ENCODE measurements around the gene DCDC2C.
"Not testable (repeated sequence)": the region's sequence is repeated elsewhere in the genome, so short reads cannot be mapped to it uniquely, and the experiment has no call there.

The DCDC2C gene

DNA sequence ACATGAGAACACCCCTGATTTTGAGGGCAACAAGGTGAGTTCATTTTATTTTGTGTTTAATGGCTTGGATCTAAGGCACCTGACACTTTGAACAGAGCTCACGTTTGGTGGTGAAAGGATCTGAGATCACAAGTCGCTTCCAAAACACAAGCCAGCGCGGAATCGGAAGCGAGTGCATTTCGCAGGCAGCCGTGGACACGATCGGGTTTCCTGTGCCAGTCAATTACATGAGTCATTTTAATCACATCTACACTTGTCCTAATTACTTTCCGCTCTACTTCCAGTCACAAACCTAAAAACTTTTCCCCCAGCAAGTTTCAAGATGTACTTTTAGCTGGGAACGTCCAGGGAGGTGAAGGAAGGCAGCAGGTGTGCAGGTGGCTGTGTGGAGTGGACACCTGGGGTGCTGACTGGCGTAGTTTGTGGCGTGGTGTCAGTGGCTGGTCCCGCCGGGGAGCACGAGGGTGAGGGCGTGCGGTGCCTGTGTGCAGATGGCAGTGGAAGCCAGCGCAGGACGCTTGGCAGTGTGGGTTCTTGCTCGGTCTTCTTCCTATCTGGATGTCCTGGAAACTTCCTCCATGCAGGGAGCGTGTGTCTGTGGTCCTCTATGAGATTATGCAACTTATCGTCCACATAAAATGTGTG lies 75.6 kb downstream of the DCDC2C start:
- DNase-seq, result no peak

DNA sequence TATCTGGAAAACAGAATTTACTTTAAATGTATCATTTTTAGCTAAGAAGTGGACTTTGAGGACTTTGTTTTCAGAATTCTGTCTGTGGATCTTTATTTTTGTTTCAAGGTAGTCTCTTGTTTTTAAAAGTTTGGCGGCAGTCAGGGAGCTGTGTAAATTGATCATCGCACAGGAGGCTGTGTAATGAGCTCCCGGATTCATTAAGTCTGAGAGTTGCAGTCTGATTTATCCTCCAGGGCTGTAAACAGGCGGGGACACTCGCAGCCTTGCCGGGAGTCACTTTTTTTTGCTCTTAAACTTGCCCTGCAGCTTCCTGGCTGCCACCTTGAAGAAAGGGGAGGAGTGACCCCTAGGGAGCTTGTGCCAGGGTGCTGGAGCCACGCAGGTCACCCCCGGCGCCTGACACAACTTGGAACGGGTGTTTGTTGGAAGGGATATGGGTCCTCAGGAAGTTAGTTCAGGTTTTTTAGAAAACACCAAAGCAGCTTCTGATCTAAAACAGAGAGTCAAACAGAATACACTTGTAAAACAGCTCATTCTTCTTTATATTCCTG lies 76.2 kb downstream of the DCDC2C start:
- no peak for DNase-seq

DNA sequence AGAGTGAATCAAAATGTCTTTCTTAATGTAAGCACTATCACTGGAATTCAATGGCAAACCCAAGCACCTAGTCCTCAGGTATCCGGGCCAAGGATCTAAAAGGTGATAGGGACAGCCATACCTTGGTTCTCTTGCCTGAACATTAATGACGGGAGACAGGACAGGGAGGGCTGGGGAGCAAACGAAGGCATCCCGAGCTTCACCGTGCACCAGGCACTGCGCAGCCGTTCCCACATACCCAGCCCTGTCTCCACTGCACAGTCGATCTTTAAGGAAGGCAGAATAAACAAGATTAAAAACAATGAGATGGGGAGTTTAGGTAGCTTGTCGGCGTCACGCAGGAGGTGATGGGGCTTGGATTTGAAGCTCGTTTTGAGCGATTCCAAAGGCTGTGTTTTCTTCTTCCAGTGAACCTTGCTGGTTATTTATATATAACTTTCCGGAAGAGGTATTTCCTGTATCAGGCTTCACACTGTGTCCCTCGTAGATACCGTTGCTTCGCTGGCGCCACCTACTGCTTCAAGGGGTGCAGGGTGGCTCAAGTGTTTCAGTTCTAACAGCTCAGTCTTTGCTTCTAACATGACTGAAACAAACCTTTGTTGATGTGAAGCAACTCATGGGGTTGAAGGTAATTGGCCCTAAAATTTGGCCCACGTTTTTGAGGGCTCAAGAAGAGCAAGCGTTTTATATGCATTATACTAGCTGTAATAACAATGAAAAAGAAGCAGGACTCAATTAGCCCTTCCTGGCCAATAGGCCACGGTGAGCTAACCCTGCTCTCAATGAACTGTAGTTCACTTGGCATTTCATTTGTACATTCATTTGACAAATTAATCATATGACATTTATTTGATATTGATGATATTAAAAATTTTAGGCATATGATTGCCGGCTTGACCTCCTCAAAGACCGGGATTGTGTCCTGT lies 77.4 kb downstream of the DCDC2C start:
- DNase-seq, result no peak

DNA sequence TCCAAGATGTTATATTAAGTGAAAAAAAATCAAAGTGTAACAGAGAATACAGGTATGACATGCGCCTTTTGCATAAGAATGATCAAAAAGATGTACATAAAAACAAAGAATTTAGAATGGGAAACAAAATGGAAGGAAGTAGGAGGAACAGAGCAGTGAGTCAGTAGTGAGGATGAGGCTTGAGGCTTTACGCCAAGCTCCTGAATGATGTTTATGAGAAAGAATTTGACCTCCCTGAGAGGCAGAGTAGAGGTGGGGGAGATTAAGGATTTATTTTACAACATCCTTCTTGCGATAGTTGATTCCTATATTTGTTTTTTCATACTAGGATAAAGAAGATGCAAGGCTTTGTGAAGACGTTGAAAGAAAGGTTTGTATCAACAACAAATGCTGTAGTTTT lies 81.4 kb downstream of the DCDC2C start:
- DNase-seq, result no peak

DNA sequence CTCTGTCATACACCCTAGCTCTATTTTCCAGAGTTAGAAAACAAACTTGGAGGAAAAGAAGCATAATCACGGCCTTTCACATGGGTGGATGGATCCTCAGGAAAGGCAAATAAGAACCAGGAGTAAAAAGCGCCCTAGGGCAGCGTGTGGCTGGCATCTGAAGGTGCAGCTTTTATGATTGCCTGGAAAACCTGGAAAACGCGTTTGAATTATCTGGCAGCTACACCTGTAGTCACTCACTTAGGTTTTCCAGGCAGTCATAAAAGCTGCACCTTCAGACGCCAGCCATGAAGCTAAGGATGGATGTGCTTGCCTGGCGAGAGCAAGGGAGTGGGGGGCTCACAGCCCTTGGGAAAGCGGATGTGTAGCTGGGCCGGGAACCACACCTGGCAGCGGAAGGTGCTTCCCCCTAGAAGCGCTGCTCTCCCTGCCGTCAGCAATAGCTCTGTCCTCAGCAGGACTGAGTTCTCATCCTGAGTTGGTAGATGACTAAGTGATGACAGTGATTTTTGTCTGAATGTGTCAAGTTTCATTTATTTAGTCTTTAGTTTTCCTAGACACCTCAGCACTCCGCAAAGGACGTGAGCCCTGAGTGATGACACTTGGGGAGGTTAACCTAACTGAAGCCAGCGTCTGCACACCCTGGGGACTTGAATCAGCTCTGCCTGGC lies 82.0 kb downstream of the DCDC2C start:
- DNase-seq, result no peak

DNA sequence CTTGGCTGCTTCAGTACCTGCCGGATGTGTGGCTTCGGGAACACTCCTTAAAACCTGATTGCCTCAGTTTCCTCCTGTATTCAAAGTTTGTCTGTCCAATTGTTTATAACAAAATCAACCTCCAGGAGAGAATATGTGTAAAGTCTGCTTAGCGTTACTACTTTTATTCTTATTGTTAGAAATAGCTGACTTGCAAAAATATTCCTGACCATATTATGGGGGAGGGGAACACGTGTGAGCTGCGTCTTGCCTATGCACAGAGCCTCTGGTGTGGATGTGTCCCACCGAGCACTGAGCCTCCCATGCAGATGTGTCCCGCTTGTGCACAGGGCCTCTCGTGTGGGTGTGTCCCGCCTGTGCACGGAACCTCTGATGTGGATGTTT lies 82.5 kb downstream of the DCDC2C start:
- DNase-seq, result no peak

DNA sequence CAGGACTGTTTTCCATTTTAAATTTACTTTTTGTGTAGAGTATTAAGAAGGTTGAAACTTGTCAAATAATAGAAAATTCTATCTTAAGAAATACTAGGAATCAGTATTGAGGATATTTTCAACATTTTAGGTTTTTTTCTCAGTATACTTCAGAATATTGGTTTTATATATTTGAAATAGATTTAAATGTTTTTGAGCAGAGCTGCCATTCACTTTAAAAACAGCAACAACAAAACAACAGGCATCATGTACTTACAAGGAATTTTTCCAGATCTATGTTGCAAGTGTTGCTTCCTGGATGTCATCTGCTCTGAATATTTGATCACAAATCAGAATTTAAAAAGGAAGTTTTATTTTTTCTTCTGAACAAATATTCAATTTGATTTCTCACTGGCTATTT lies 84.4 kb downstream of the DCDC2C start:
- no peak for DNase-seq

DNA sequence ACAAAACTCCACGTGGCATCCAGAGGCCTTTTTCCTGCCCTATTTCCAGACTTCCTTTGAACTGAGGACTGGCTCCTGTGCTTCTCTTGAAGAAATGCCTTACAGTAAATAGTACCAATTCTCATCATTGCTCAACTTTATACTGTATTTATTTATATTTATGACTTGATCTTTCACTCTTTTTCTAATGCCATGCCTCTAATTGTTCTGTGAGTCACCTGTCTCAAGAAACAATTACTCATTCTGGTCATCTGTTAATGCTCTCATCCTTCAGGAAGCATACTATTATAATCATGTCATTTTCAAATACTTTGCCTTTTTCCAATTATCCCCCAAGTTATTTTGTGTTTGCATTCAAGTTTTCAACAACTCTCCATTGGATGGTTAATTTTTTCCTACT lies 85.9 kb downstream of the DCDC2C start:
- DNase-seq, result no peak

DNA sequence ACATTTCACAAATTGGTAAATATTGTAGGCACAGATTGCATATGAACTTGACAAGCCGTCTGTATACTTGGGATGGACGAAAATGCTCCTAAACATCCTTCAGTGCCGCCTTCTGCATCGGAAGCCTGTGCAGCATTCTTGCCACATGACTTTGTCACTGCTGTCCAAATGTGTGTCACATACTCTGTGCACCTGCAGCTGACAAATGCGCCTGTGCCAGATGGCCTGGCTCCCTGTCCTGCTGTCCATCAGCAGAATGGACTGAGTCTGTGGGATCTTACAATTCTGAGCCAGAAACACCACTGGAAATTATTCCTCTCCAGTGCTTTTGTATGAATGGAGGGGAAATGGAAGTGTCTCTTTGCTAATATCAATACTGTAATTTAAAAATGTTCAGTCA lies 89.9 kb downstream of the DCDC2C start:
- DNase-seq, result no peak

DNA sequence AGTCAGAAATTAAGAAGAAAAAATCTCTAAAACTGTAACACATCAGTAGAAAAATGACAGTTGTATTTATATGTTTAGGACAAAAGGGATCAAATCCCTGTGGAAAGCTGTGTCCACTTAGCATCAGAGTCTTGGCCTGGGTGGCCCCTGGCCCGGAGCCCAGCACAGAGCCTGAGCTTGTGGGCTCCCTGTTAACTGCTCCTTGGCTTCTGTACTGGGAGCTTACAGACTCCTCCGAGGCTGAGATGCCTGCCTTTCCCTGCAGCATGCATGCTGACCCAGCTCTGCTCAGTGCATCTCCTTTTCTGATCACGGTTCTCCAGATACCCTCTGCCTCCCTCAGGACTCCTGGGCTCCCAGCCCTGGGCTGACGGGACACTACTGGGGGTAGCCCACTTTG lies 98.1 kb downstream of the DCDC2C start:
- DNase-seq, result no peak

DNA sequence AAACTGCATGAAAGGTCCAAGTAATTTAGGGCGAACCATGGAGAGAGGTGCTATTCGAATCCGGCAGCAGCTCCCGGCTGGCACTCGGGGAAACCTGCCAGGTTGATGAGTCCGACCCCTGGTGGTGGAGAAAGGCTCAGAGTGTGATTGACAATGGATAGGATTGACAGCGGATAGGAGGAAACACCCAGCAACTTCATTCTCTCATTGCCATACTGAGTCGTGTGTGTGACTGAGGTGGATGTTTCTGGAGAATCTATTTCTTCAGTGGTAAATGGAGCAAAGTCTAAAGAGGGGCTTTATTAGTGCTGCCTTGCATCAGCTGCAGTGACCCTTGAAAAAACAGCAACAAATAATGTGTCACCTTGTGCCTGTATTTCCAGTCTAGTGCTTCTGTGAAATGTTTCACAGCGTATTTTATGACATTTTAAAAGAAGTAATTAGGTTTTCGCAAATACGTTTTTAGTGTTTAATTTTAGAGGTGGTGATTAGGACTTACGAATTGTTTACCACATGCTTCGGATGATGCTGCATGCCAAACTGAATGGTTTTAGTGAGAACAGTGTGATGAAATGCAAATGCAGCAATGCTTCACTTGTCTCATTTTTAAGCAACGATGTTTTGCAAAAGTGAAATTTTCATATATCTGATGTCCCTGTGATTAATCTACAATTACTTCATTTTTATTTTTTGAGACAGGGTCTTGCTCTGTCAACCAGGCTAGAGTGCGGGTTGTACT lies 102.0 kb downstream of the DCDC2C start:
- DNase-seq, result no peak

DNA sequence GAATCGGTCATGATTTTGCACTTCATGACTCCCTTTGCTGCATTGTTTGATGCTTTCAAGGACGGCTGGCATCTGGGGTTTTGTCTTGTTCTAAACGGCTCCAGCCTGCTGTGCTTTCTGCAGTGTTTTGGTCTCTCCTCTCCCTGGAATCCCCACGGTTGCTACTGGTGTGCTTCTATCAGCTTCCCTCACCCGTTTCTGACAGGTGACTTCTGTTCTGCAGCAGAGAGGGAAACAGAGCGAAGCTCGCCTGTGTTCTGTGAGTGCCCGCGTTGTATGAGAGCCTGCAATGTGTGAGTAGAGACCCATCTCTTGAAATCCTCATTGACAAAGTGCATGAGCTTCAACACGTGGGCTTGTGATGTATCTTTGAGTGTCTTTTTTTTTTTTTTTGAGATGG lies 102.8 kb downstream of the DCDC2C start:
- no peak for DNase-seq

DNA sequence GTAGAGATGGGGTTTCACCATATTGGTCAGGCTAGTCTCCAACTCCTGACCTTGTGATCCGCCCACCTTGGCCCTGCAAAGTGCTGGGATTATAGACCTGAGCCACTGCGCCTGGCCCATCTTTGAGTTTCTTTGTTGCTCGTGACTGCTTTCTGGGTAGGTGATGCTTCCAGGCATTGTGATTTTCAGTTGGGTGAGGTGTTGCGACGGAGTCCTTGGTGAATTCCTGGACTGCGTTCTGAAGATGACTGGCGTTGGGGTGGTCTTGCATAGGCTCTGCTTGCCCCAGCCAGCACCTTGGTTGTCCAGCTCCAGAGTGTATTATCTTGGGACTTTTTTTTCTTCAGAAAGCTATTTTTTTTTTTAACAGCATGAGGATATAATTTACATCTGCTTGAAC lies 103.4 kb downstream of the DCDC2C start:
- DNase-seq, result no peak

DNA sequence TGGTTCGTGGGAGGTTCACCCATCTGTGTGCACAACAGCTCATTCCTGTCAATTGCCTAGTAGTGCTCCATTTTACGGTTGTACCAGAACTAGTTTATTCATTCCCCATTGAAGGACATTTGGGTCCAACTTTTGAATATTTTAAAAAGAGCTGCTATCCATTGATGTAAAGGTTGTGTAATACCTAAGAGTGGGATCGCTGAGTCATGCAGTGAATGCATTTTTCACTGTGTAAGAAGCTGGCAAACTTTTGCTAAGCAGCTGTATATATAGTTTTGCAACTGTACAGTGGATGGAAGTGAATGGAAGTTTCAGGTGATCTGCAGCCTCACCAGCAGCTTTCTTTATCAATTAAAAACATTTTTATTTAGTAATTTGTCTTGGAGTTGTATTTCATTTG lies 104.5 kb downstream of the DCDC2C start:
- no peak for DNase-seq

DNA sequence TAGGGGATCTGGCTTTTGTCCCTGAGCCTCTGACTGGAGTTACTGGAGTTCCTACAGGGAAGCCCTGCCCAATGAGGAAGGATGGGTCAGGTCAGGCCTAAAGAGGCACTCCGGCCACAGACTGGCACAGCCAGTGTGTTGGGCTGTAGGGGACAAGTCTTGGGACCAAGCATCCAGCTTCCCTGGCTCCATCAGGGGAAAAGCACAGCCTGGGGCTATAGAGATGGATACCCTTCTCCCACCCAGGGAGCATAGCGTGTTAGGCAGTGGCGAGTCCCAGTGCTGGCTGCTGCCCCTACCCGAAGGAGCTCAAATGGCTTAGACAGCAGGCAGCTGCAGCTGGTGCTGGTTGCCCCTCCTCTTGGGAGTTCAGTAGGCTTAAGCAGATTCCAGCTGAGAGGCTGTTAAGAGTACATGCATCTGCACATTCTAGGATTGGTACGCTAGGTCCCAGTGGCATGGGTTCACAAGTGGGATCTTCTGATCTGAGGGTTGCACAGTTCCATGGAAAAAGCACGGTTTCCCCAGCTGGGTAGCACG lies 111.4 kb downstream of the DCDC2C start:
- no peak for DNase-seq

DNA sequence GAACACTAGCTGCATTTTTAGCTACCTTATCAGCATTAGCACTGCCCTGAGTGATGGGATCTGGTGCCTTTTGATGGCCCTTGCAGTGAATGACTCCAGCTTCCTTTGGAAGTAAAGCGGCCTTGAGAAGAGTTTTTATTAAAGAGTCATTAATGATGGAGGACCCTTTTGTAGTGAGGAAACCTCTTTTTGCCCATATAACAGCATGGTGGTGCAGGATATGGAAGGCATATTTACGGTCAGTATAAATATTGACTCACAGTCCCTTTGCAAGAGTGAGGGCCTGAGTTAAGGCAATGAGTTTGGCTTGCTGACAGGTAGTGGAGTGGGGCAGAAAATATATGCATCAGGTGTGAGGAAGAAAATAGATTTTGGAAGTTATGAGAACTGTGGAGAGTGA lies 113.8 kb downstream of the DCDC2C start:
- not testable (repeated sequence) for DNase-seq

DNA sequence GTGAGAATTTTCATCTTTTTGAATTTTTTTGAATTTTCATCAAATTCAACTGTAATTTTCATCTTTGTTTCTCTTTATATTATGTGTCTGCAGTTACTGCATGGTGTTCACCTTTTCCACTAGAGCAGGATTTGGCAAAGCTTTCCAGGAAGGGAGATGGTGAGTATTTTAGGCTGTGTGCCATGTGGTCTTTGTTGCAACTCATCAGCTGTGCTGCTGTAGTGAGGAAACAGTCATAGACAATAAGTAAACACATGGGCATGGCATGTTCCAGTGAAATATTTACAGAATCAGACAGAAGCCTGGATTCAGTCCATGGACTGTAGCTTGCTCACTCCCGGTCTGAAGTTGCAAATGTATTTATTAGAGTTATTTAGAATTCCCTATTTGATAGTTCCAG lies 120.4 kb downstream of the DCDC2C start:
- no peak for DNase-seq

DNA sequence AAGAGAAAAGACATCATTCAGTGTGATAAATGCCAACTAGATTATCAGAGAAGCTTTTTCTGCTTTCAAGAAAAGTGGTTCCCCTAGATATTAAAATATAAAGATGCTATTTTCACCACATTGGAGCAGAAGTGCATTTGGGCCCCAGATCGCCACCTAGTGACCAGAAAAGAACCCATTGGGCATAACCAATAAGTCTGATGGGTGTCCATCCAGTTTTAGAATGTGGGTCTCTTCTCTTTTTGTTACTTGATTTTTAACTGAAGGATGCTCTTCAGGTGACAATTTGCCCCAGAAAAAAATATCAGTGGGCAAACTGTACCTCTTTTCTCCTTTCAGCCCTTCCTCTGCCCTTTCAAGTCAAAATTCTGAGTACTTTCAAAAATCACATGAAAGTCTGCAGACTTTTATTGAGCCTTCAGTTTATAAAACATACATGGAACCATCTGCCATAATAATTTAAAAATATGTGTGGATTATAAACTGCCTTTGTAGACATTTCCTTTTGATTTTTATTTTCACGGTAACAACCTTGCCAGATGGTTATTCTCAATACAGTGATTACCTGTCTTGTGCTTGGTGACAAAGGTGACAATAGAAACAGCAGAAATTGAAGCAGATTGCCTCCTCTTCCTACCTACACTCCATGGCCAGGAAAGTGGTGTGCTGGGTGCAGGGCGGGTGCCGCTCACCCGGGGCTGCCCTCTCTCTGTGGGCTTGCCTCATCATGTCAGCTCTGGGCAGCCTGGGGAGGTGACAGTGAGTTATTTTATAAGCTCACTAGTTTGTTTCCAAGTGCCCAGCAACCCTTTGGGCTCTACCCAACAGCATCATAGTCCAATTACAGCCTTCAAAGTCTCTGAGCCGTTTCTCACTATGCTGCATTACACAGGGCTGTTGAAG lies 124.5 kb downstream of the DCDC2C start:
- DNase-seq, result no peak

DNA sequence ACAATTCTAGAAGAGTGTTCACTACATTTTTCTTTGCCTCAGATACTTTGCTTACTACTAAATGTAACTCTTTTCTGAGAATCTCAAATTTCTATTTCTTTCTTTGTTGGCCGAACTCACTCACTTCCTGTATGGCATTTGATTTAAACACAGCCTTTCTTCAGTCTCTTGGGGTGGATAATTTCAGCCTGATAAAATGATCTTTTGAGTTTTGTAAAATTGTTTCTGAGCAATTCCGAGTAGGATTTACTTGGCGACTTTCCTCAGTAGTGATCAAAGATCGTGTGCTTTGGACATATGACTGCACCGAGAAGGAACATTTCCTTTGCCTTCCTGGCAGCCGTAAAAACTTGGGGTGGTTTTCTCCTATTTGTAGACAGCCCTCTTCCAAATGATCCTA lies 127.4 kb downstream of the DCDC2C start:
- no peak for DNase-seq

DNA sequence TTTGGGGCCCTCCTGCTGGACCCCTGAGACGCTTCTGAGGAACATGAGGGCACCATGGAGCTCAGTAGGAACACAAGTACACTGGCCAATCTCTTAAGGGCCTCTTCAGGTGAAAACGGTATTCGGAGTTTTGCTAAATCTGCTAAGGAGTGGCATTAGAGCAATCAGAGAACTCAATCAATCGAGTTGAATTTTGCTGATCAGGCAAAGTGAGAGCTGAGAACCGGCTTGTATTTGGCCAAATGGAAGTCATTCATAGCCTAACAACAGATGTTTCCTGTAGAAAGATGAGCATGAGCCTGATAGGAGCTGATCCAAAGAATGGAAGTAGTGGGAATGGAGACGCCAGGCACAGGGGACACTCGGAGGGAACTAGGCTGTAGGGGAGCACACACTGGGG lies 133.7 kb downstream of the DCDC2C start:
- no peak for DNase-seq

DNA sequence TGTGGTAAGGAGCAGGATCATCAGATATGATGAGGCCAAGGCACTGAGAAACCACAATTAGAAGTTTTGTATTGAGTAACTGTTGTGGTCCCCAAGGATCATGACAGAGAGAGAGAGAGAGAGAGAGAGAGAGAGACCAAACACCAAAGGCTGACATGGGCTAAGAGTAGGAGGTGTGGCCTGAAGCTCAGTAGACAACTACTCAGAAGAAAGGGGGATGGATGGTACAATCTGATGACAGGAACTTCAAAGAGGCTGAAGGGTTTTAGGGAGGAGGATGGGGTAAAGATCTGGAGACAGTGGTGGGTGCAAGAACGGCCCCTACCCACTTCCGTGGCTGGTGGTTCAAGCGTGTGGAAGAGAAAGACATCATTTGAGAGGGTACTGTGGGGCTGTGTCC lies 135.0 kb downstream of the DCDC2C start:
- DNase-seq, result no peak

DNA sequence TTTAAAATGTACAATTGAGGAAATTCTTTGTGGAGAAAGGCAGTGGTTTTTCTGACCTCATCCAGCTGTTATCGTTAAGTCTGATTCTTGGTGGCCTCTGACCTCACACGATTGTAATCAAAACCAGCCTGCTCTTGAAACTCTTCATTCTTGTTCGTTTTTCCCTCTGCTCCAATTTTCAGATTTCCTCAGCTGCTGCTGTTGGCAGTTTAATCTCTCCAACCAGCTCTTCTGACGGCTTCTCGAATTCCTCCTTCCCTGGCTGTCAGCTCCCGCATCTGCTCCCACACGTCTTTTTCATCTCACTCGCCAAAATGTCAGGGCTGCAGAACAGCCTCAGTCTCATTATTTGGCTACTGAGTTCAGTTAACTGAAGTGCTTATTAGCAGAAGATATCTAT lies 136.1 kb downstream of the DCDC2C start:
- DNase-seq, result no peak

All from activated CD8-positive, alpha-beta memory T cell treated with anti-CD3 and anti-CD28 coated beads, Interleukin-2, amount 50 U/mL, for 4 hours (primary cell).